CD4-positive, alpha-beta T cell treated with Interleukin-15 for 4 hours (primary cell): ENCODE data around the gene NELL2.

ENCODE experiments used
- DNase-seq: peaks from one replicate; pipeline ENCODE4 v3.0.0-alpha.2; 2020; ENCODE audit warnings: low spot score

The NELL2 gene

GRCh38 chr12:44618946-44619345, 257.2 kb downstream of the NELL2 start:
- DNase-seq = no peak

DNA sequence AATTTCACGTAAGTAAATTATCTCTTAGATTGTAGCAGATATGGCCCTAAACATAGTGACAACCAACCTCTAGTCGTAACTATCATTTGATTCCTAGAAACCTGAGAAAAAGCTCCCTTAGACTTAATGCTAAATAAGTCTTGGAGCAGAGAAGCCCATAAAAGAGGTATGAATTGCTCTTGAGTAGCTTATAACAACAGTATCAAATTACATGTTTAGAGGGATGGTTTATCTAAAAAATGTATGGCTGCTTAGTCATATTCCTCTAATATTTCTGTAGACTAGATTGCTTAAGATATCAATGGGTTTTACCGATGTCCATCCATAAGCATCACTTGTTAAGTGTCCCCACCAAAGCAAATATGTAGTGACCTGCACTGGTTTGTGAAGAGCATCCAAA, 259.7 kb downstream of the NELL2 start:
- DNase-seq = no peak

DNA sequence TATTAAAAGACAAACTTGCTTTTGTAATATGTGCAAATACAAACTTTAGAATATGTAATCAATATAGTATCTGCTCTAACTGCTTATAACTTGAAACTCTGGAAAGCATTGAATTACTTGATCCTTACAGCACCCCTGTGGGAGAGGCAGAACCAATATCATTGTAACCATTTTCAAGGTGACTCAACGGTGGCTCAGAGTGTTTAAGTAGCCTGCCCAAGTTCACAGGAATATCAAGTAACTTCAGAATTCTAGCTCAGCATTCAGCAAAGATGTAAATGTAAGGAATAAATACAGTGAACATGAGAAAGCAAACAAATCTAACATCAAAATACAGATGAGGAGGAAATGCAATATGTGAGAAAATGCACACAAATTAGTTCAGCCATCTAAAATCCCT, 264.6 kb downstream of the NELL2 start:
- no peak for DNase-seq

DNA sequence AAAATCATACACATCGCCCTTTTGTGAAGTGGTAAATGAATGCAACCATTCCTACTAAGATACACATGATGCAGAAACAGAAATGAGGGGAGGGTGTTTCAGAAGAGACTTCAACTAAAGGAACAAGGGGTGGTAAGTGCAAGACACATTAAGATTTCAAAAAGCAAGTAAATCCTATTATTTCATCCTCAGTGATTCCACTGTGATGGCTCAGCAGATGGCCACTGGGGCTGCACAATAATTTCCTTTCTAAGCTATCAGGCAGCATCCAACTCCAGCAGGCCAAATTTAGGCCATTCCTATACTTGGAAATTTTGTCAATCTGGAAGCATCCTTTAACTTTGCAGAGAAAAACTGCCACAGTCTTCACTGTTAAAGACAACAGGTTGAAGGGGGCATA, 272.4 kb downstream of the NELL2 start:
- no peak for DNase-seq

- DNase-seq = no peak
Measured at GRCh38 chr12:44592626-44593025, 283.5 kb downstream of the NELL2 start.

DNA sequence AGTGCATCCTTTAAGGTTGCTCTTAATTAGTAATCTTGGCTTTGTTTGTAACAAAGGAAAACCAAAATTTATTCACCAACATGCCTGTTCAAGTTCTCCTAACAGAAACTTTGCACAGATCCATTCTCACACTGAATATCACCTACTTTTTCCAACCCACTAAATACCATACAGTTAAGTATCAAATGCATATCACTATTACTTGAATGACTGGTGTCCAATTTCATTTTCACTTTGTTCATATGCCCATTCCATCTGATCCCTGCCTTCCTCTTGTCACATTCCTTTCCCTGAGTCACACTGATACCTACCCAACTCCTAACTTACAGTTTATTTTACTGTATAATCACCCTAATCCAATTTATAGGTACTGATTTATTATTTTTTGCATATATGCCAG, 286.4 kb downstream of the NELL2 start:
- no peak for DNase-seq

DNA sequence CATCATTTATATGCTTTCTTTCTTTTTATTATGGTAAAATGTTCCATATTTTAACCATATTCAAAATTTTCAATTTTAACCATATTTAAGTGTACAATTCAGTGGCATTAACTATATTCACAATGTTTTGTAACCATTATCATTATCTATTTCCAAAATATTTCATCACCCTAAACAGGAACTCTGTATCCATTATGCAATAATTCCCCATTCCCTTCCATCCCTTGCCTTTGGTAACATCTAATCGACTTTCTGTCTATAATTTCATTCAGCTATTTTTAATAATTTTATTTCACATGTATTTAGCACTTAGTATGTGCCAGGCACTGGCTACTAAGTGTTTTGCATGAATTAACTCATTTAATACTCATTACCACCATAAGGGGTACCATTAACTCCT, 287.5 kb downstream of the NELL2 start:
- DNase-seq = no peak

GRCh38 chr12:44584625-44585024, 291.5 kb downstream of the NELL2 start:
- no peak for DNase-seq

DNA sequence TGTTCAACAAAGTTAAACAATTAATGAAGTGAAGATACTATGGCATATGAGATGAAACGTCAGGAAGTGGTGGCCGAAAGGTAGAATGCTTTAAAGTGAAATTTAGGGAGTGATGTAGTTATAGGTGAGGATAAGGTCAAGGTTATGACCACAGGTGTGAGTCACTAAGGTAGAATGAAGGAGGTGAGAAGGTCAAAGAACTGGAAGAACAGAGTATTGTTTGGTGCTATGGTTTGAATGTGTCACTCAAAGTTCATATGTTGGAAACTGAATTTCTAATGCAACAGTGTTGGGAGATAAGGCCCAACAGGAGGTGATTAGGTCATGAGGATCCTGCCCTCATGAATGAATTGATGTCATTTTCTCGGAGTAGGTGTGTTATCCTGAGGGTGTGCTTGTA, 293.6 kb downstream of the NELL2 start:
- no peak for DNase-seq

DNA sequence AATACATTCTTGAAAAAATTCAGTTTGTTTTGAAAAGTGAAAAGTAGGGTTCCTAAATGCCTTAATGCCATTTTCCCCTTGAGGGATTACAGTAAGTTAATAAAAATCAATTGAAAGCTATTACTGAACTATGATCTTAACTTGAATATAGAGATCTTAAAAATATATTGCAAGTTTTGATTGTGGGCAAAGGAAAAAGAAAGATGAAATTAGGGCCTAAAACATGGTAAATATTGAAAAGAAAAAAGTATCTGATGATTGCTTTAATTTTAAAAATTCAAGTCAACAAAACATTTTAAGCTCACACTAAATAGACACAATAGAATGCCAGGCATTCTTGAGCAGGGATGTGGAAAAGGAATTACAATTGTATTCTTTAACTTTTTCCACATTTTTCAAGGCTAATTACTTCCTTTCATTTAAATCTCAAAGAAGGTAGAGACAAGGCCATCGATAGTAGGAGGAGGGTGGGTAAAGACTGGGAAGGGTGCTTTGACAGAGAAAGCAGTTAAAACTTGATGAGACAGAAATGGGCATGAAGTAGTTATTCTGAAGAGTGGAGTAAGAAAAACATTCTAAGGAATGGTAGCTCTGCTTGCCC, 294.4 kb downstream of the NELL2 start:
- no peak for DNase-seq

GRCh38 chr12:44574586-44574985, 301.5 kb downstream of the NELL2 start:
- no peak for DNase-seq

- no peak for DNase-seq
Measured at GRCh38 chr12:44573723-44574122, 302.4 kb downstream of the NELL2 start.

DNA sequence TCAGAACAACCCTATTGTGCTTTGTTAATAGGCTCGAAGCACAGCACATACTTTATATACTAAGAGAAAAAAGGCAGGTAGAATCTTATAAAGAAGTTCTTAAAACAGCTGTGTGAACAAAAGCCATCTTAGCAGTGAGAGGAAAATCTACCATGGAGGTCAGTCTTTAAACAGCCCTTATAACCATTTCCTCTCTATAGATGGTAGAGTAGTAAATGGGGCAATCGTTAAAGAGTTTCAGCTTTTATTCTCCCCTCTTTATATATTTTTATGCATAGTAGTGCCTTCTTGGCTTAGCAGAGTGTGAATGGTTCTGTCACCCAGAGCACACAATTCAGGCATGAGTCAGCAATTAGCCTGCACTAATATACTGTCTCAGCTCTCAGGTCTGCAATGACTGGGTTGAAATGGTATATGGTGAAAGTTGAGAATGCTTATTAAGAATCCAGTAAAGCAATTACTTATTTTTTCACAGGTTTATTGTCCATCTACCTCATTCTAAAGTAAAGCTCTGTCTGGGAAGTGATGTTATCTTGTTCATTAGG, 305.0 kb downstream of the NELL2 start:
- no peak for DNase-seq

- DNase-seq = no peak
Measured at GRCh38 chr12:44570036-44570583, 306.0 kb downstream of the NELL2 start.

- DNase-seq = no peak
Measured at GRCh38 chr12:44565163-44565562, 311.0 kb downstream of the NELL2 start.

DNA sequence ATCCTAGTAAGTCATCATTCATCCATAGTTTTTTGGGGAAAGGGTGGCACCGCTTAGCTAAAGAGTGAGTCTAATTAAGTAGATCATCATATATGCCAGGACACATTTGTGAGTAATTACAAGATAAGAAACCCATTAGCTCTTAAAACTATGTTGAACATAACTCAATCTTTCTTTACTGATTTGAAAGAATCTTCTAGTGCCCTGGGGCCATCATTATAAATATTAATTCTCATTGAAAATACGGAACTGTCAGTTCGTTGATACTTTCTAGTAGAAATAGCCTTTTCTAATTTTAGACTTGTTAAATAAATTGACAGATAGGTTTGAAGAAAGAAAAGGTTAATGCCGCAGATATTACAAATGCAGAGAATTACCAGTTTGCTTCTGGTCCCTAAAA, 312.6 kb downstream of the NELL2 start:
- no peak for DNase-seq

DNA sequence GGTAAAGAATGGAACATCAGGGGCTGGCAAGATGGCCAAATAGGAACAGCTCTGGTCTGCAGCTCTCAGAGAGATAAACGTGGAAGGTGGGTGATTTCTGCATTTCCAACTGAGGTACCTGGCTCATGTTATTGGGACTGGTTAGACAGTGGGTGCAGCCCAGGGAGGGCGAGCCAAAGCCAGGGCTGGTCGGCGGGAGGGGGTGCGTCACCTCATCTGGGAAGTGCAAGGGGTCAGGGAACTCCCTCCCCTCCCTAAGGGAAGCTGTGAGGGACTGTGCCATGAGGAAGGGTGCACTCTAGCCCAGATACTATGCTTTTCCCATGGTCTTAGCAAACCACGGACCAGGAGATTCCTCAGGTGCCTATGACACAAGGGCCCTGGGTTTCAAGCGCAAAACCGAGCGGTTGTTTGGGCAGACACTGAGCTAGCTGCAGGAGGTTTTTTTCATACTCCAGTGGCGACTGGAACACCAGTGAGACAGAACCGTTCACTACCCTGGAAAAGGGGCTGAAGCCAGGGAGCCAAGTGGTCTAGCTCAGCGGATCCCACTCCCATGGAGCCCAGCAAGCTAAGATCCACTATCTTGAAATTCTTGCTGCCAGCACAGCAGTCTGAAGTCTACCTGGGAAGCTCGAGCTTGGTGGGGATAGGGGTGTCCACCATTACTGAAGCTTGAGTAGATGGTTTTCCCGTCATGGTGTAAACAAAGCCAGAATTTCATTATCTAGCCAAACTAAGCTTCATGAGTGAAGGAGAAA, 317.6 kb downstream of the NELL2 start:
- no peak for DNase-seq

DNA sequence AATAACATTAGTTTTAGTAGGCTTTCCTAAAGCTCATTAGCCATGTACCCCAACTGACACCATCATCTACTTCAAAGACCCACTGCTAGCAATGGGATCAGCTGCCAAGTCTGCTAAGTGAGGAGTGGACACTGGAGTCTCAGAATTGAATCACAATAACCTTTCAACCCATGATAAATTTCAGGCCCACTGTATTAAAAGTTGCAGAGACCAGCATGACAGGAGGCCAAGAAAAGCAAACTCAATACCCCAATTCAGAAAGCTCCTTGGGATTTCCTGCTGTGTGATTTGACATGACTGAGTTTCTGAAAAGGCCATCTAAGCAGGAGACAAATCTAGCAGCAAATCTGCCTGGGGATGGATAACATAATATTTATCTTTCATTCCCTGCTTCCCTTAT, 320.7 kb downstream of the NELL2 start:
- DNase-seq = no peak

DNA sequence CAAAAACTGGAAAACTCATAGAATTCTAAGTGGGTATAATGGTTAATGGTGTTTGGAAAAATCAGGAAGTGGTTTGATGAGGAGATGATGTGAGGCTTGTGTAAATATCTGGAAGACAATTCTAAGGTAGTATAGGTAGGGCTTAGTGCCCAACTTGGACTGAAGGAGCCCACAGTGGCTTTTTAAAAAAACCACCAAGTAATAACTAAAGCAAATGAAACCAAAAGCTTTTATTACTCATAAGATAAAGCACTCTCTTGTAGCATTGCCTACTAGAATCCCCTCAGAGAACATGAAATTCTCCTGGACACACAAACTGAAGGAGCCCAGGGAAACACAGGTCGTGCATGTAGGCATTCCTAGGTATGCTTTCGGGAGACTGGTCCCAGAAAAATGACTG, 324.5 kb downstream of the NELL2 start:
- DNase-seq = no peak

GRCh38 chr12:44550377-44550776, 325.7 kb downstream of the NELL2 start:
- no peak for DNase-seq

DNA sequence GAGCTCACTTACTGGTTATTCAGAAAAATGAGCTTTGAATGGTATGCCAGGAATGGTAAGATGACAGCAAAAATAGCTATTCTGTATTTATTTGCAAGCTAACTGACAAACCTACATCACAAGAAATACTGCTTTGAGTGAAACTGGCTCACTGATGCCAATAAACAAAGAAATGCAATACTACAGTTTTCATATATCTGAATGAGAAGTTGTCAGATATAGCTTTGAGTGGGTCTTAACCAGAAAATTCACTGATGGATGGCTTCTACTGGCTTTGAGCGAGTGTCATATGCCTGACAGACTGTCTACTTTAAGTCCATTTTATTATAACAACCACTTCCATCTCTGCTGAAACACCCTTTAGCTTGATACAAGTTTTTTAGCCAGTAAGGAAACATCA, 330.1 kb downstream of the NELL2 start:
- no peak for DNase-seq

DNA sequence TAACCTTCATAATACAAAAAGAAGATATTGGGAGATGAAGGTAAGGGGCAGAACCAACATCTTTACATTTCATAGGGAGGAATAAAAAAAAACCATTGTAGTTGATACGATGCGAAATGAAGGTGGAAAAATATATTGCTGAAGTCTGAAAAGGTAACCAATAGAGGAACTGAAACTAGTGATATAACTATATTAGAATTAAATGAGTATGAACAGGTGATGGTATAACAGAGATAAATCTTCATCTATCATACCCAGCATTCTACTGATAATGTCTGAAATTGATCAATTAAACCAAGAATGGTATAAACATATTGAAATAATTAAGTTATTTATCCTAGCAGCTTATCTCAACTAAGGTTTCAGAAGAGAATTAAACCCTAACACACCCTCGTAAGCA, 332.1 kb downstream of the NELL2 start:
- no peak for DNase-seq

DNA sequence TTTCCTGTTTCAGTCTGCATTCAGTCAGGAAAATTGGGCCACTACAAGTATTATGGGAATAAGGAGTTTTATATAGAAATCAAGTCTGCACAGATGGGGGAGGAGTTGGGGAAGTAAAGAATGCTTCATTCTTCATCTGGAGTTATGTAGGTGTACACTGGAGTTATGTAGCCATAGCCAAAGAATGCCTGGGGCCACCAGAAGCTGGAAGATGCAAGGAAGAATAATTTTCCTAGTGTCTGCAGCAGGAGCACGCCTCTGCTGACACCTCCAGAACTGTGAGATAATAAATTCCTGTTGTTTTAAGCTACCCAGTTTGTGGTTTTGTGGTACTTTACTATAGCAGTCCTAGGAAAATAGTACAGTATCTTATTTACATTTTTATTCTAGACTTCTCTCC, 333.4 kb downstream of the NELL2 start:
- DNase-seq = no peak

DNA sequence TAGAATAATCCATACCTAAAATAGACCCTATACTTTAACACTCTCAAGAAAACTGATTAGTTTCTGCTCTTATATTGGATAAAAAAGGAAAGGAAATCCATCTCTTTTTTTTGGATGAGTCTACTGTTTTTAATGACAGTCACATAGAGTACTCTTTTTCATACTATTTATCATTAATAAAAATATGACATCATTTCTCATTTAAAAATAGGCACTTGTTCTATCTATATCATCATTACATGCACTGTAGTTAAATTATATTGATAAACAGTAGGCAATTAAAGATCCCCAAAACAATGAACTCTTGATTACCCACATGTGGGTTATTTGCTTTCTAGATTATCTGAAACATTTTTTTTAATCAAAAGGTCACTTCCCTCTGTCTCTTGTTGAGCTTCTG, 338.8 kb downstream of the NELL2 start:
- DNase-seq = no peak
